C4-2B (cell line): ENCODE measurements around the gene S1PR5.
A peak's percentile ranks its signal among the peaks of the same experiment; 100 is the strongest.

Experiments used
- H3K27ac ChIP-seq: fragments of 450-650 bp; 2 replicates; pipeline ENCODE4 v1.5.1; 2017
- ZFX ChIP-seq: fragments of 450-650 bp; IDR thresholded peaks from 2 replicates; pipeline ENCODE4 v1.6.1; 2017
- TF ChIP-seq, protein P1 (sequence below): fragments of 450-650 bp; conservative IDR thresholded peaks from 2 replicates; pipeline ENCODE4 v1.5.1; 2017; ENCODE audit warnings: mild to moderate bottlenecking

The S1PR5 gene

DNA sequence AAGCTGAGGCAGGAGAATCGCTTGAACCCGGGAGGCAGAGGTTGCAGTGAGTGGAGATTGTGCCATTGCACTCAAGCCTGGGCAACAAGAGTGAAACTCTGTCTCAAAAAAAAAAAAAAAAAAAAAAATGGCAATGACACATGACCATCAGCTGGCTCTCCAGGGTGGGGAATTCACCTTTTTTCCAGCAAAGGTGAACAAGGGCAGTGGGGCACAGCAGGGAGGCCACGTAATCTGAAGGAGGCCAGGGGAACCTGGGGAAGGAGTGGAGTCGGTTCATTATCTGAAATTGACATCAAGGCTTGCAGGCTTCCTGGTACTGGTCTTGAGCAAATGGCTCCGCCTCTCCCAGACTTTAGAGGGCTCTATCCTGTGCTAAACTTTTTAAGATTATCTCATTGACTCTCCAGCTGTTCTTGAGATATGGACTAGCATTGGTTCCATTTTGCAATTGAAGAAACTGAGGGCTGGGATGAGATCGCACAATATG, 42.2 kb downstream of the S1PR5 start:
- no peak for TF ChIP-seq ZFX
- TF ChIP-seq, protein P1, sequence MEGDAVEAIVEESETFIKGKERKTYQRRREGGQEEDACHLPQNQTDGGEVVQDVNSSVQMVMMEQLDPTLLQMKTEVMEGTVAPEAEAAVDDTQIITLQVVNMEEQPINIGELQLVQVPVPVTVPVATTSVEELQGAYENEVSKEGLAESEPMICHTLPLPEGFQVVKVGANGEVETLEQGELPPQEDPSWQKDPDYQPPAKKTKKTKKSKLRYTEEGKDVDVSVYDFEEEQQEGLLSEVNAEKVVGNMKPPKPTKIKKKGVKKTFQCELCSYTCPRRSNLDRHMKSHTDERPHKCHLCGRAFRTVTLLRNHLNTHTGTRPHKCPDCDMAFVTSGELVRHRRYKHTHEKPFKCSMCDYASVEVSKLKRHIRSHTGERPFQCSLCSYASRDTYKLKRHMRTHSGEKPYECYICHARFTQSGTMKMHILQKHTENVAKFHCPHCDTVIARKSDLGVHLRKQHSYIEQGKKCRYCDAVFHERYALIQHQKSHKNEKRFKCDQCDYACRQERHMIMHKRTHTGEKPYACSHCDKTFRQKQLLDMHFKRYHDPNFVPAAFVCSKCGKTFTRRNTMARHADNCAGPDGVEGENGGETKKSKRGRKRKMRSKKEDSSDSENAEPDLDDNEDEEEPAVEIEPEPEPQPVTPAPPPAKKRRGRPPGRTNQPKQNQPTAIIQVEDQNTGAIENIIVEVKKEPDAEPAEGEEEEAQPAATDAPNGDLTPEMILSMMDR: no peak
- no peak overlapping the region for H3K27ac ChIP-seq

DNA sequence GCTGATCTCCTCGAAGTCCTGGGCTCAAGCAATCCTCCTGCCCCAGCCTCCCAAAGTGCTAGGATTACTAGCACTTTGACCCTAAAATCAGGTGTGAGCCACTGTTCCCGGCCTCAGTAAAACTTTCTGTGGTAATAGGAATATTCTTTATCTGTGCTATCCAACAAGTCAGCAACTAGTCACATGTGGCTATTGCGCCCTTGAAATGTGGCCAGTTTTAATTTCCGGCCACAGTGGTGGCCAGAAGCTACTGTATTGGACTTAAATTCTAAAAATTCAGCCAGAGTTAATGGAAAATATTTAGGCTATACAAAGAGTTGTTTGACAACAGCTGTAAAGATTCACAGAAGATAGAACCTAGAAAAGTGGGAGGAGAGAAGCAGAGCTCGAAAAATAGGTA, 44.1 kb downstream of the S1PR5 start:
- TF ChIP-seq ZFX: no peak
- TF ChIP-seq, protein P1: no peak
- H3K27ac ChIP-seq: no peak overlapping the region

DNA sequence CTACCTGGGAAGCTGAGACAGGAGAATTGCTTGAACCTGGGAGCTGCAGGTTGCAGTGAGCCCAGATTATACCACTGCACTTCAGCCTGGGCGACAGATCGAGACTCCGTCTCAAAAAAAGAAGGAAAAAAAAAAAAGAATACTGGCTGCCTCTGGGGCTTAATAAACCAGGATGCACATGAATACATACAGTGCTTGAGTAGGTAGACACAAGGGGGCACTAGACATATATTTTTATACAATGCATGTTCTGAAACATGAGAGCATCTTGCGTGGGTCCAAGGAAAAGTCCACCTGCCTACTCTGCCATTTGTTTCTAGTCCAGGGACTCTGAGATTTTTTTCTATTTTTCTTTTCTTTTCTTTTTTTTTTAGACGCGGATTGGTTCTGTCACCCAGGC, 45.3 kb downstream of the S1PR5 start:
- TF ChIP-seq, protein P1: peak; percentile 79
- no peak for TF ChIP-seq ZFX
- no peak overlapping the region for H3K27ac ChIP-seq

DNA sequence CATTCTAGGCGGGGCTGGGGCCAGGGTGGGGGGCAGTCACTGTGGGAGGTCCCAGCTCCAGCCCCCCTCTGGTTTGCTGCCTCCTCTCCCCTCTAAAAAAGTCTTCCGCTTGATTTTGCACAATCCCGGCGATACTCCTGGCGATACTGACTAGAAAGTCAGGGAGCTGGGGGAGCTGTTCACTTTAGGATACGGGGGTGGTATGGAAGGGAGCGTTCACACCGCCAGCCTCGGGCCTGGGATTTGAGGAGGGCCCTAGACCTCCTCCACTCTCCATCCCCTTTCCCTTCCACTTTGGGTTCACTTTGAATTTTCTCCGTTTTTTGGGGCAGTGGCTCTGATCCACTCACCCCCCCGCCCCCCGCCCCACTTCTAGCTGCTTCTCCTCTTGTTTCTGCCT, 49.1 kb downstream of the S1PR5 start:
- TF ChIP-seq ZFX: no peak
- TF ChIP-seq, protein P1: no peak
- H3K27ac ChIP-seq: no peak overlapping the region

DNA sequence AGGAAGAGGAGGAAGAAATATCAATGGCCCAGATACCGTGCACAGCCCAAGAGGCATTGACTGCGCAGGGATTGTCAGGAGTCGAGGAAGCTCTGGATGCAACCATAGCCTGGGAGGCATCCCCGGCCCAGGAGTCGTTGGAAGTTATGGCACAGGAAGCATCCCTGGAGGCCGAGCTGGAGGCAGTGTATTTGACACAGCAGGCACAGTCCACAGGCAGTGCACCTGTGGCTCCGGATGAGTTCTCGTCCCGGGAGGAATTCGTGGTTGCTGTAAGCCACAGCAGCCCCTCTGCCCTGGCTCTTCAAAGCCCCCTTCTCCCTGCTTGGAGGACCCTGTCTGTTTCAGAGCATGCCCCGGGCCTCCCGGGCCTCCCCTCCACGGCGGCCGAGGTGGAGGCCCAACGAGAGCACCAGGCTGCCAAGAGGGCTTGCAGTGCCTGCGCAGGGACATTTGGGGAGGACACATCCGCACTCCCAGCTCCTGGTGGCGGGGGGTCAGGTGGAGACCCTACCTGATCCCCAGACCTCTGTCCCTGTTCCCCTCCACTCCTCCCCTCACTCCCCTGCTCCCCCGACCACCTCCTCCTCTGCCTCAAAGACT, 50.0 kb downstream of the S1PR5 start:
- no peak overlapping the region for H3K27ac ChIP-seq
- TF ChIP-seq ZFX: no peak
- TF ChIP-seq, protein P1: no peak

DNA sequence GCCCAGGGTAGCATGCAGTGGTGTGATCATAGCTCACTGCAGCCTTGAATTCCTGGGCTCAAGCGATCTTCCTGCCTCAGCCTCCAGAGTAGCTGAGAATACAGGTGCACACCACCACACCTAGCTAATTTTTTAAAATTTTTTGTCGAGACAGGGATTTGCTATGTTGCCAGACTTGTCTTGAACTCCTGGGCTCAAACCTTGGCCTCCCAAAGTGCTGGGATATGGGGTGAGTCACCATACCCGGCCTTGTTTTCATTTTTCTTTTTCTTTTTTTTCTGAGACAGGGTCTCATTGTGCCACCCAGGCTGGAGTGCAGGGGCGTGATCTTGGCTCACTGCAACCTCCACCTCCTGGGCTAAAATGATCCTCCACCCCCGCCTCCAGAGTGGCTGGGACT, 52.8 kb downstream of the S1PR5 start:
- H3K27ac ChIP-seq: no peak overlapping the region
- TF ChIP-seq, protein P1: no peak
- TF ChIP-seq ZFX: no peak
